Activated CD8-positive, alpha-beta memory T cell treated with anti-CD3 and anti-CD28 coated beads, Interleukin-2, amount 50 U/mL, for 48 hours (primary cell): ENCODE data around the gene TSHZ2.

Source experiments
- DNase-seq: peaks from one replicate; pipeline ENCODE4 v3.0.0-alpha.2; 2020

Gene TSHZ2, protein sequence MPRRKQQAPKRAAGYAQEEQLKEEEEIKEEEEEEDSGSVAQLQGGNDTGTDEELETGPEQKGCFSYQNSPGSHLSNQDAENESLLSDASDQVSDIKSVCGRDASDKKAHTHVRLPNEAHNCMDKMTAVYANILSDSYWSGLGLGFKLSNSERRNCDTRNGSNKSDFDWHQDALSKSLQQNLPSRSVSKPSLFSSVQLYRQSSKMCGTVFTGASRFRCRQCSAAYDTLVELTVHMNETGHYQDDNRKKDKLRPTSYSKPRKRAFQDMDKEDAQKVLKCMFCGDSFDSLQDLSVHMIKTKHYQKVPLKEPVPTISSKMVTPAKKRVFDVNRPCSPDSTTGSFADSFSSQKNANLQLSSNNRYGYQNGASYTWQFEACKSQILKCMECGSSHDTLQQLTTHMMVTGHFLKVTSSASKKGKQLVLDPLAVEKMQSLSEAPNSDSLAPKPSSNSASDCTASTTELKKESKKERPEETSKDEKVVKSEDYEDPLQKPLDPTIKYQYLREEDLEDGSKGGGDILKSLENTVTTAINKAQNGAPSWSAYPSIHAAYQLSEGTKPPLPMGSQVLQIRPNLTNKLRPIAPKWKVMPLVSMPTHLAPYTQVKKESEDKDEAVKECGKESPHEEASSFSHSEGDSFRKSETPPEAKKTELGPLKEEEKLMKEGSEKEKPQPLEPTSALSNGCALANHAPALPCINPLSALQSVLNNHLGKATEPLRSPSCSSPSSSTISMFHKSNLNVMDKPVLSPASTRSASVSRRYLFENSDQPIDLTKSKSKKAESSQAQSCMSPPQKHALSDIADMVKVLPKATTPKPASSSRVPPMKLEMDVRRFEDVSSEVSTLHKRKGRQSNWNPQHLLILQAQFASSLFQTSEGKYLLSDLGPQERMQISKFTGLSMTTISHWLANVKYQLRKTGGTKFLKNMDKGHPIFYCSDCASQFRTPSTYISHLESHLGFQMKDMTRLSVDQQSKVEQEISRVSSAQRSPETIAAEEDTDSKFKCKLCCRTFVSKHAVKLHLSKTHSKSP (N-terminal part only)

DNA sequence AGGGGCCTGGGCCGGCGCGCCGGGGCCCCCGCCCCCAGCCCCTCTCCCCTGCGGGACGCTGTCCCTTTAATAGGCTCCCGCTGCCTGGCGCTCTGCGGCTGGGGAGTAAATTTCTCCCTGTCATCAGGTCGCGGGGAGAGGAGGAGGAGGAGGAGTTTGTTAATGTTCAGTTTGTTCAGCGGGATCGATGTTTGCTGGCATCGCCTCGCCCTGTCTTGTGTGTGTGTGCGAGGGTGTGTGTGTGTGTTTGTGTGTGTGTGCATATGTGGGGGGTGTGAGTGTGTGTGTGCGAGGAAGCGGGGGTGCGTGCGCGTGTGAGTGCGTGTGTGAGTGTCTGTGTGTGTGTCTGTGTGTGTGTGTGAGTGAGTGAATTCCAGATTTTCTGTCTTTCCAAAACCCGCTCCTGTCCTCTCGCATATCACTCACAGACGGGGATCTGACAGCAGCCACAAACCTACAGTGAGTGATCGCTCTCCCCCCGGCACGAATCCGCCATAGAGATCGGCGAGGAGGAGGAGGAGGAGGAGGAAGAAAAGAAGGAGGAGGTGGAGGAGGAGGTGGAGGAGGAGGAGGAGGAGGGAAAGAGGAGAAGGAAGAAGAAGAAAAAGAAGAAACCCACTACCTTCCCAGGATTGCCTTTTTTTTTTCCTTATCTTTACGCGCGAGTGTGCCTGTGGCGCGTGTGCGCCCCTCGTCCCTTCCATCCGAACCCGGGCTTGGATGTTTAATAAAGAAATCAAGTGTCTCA is at the start of gene TSHZ2:
TSHZ2 (plus strand) TSS at position 169 of the 748 bp plus-strand sequence. CDS start 936 bp downstream, outside the sequence.
- DNase-seq = peak; percentile 61

DNA sequence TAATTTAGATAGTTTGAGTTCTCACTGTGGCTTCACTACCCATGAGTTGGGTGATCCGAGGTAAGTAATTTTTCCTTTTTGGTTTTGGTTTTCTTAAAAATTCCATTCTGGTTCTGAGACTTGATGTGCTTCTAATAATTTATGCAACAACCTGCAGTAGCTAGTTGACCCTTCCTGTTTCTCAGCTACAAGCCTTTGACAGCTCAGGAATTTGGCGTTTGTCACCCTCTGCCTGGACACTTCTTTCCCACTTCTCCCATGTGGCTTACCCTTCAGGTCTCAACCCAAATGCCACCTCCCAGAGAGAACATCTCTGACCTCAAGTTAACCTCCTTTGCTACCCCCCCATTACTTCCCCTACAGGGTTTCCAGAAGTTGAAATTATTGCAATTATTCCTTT is 49.7 kb upstream of the TSHZ2 start:
- DNase-seq = no peak

DNA sequence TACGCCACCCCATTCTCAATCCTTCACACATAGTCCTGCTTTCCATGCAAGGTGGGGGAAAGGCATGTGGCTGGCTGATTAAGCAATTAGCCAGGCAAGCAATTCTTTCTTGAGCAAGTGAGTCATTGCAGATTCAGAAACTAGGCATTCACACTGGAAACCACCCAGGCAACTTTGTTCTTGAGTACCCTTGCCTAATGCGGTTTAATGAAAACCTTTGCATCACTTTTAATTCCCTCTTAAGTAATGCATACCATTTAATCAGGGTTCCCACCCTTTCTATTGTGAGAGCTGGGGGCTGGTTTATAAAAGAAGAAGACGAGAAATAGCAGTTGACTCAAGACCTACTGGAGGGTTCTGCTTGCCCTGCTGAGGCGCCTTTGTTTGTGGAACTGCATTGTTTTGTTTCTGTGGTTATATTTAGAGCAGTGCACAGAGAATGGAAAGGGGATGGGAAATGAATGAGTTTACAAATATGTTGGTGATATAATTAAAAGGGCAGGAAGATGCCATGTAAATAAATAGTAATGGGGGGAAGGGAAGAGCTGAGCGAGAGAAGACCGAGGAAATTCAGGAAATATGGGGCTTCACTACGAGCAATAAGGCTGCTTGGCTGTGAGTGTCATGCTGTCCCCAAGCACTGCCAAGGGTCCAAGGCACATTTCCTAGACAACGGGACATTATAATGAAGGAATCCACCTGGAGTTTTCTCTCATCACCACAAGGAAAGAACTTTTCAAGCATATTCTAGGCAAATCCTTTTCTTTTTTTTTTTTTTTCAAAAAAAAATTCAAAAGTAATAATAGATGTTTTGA is 48.8 kb upstream of the TSHZ2 start:
- DNase-seq = no peak

DNA sequence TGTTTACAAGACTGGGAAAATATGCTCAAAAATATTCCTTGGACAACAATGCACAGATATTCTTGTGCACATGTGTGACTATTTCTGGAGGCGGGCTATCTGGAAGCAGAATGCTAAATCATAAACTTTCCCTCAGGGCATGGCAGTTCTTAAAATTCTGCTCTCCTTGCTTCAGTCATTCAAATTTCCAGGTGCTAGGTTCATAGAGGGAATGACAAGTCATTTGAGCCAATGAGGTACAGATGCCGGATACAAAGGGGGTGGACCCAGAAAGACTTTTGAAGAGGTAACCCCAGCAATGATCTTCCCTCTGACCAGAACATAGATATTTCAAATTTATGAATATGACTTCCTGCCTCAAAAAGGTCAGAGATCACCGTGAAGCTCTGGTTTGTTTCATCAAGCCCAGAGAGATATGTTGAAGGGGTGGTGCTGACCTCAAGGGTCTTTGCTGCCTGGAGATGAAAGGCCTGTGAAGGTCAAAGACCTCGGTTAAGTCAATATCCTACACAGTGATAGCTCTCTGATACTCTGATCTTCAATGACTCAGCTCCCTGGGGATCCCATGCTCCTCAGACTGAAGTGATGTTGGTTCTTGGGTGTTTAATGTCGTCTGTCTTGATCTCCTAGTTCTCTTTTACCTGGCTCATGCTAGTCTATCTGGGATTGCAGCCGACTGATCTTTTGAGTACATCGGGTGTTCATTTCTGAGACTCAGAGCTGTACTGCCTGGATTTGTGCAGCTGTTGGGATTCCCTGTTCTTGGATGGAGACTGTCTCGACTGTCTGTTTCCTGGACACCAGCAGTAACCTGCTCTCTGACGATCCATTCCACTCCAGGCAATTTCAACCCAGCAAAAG is 47.5 kb upstream of the TSHZ2 start:
- DNase-seq = no peak

DNA sequence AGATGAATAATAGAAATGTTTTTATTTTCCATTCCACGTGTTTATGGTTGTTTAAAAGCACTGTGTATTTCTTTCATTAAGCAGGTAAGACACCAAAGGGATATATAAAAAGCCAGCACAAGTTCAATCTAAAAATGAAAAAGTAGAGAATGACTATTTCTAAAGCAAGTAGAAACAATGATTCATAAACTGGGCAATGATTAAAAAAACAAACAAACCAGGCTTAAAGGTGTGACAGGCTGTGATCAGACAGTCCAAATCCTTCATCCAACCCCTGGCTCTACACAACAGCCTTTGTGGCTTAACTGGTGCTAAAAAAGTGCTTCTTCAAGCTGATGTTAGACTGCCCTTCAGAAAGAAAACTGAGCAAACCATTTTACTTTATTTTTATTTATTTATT is 45.7 kb upstream of the TSHZ2 start:
- no peak for DNase-seq

DNA sequence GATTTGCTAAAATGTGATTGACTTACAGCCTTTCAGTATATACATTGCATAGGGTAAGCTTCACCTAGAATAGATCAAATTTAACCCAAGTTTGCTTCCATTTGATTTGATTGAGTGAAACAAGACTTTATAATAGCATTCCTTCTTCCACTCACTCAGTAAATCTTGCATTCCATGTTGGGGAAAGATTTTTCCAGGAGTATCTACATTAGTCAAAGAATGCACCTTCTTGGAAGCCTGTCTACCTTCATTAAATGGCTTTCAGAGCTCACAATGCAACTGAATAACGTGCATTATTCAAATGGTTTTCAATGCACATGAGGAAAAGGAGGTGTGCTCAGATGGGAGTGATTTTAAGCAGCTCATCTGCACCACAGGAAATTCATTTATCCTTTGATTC is 38.3 kb upstream of the TSHZ2 start:
- no peak for DNase-seq

DNA sequence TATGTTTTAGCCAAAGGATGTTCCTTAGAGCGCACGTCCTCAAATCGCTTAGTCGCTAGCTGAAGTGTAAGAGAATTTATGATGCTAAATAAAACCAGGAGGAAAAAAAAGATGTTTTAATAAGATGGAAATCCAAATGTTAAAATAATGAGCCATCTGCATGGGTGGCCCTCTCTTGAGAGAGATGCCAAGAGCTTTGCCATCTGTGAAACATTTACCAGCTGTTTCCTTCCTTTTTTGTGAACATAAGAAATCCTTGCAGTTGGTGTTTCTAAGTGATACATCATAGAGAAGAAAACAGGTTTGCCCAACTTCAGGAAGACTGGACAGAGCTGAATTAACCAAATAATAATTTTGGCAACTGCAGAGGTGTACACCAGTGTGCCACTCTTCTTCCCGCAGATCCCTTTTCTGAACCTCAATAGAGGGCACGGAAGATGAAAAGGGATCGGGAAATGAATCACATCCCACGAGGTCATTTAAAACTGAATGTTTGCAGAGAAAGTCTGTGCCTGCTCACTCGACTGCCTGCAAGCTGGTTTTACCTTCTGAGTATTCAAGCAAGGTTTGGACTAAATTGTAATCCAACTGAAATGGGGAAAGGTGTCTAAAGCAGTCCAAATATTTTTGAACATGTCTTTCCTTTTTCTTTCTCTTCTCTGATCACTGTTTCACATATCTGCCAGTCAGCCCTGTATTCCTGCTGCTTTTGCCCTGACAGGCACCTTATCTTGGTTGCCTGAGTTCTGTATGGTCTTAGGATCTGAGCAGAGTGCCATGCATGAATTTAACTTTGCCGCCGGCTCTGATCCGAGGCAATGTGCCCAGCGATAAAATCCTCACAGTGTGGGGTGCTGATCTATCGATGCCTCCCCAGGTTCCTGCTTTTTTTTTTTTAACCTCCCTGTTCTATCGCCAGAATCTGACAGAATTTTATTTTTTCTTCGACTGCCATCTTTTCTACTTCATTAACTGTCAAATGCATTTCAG is 35.5 kb upstream of the TSHZ2 start:
- no peak for DNase-seq

DNA sequence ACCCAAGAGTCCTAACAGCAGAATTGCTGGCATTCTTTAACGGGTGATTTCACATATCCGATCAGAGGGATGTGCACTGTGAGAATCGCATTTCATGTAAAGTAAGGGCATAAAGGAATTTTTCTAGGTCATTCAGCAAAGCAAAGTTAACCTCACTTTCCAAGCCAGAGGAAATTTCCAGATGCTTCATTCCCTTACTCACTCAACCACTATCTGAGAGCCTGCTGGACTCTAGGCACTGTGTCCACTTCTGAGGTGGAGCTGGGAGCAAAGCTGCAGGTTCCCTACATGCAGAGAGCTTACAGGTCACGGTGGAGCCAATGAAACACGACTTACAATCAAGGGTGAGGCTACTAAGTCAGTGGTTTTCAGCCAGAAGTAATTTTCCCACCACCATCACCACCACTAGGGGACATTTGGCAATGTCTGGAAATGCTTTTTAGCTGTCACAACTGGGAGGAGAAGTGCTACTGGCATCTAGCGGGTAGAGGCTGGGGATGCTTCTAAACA is 34.5 kb upstream of the TSHZ2 start:
- DNase-seq = no peak

DNA sequence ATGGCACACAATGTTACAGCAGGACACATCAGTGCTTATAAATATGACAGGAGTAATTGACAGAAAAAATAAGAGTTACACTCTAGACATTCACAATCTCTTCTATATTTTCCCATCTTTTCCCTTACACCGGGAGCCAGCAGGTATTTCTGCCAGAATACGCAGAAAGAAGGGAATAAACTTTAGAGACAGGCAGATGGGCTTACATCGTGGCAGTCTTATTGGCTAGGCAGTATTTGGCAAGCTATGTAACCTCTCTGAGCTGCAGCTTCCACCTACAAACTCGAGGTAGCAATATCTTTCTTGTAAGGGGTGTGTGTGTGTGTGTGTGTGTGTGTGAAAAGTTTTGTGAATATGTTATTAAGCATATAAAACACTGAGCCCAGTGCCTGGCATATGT is 33.0 kb upstream of the TSHZ2 start:
- no peak for DNase-seq

DNA sequence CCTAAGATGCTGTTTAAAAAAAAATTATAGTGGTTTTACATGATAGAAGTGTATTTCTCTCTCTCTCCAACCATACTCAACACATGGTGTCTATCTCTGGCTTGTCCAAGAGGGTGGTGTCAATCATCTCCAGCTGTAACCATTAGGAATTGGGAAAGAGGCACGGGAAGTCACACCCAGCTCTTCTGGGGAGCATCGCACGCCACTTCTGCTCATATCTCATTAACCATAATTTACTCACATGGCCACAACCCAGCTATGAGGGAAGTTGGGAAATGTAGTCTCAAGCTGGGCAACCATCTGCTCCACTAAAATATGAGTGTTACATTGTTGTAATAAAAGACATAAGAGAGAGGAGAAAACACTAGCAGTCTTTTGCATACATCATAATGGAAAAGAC is 30.4 kb upstream of the TSHZ2 start:
- DNase-seq = no peak

DNA sequence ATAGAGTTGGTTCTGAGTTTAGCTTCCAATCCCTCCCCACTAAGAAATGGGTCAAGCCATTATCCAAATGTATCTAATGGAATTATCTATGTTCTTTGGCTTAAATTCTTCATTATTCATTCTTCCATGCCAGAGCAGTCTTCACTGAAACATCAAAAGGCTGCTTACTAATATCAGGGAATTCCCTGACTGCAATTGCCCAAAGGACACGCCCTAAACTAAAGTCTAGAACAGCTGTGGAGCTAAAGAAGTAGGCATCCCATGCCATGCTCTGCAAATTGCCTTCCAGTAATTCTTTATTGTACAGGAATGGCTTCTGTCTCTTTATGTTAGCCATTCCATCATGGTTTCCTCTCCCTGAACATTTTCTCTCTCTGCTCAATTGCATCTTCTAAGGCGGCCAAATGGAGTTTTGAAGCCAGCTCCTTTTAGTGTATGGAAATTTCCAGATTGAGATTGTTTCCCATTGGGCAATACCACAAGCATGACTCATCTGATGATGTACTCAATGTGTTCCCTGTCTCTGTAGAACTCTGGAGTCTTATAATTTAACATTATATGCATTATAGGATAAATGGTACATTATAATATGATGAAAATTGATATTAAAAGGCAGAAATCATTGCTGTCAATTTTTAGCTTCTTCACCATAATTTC is 28.8 kb upstream of the TSHZ2 start:
- DNase-seq = no peak

DNA sequence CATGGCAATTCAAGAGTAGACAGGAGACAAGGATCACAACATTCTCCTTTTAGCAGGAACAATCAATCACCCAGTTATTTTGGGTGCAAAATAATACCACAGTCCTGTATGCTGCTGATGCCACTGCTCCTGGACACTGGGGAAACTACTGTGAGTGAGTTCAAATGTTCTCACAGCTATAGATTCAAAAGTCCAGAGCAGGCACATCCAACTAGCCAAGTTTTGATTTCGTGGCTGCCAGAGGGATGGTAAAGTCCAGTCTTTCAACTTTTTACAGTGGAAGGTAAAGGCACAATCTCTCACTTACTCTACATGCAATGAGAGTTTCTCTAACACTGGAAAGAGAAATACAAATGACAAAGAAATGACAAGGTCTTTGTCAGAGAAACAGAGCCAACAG is 26.9 kb upstream of the TSHZ2 start:
- DNase-seq = no peak

DNA sequence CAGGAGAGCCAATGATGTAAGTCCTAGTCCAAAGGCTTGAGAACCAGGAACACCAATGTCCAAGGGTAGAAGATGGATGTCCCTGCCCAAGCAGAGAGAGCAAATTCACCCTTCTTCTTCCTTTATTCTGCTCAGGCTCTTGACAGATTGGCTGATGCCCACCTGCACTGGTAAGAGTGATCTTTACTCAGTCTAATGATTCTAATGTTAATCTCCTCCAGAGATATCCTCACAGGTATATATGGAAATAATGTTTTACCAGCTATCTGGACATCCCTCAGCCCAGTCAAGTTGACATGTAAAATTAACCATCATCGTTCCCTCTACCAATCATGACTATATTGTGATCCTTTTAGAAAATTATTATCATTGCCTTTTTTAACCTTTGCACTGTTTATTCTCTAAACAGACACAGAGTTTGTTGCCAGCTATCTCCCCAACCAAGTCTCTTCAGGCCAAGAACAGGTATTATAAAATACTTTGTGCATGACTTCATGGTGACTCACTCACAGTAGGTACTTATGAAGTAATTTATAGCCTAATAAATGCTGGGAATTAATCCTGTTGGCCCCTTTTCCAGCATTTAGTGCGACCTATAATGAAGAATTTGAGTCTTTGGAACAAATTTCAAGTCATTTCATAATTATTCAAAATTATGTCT is 26.2 kb upstream of the TSHZ2 start:
- no peak for DNase-seq

DNA sequence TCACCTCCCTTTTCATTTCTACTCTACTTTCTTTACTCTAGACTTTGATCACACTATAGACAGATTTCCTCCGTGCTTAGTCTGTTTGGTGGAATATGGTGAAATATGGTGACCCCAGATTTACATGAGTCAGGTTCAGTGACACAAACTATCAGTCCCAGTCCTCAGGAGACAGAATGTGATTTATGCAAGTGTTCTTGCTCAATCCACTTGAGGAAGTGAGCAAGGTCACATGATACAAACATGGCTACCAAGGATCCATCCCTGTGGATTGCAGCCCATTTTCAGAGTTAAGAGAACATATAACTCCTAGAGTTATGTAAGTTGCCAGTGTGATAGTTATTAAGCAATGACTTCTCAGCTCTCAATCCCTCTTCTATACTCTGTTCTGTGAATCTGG is 23.7 kb upstream of the TSHZ2 start:
- no peak for DNase-seq

DNA sequence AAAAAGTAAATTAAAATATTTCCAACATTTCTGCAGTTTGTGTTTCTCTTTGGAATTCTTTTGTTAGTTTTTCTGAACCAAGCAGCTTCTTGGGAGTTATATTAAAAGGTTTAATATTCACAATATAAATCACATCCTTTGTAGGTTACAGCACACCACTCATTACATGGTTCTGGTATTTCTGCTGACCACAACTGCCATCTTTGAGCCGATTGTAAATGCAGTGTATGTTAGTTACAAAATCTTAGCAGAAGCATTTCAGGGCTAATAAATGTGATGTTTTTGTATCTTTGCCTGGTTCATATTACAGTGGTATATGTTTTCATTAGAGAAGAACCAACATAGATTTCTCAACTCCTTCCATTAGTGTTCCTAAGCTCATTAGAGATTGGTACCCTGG is 19.1 kb upstream of the TSHZ2 start:
- DNase-seq = no peak

DNA sequence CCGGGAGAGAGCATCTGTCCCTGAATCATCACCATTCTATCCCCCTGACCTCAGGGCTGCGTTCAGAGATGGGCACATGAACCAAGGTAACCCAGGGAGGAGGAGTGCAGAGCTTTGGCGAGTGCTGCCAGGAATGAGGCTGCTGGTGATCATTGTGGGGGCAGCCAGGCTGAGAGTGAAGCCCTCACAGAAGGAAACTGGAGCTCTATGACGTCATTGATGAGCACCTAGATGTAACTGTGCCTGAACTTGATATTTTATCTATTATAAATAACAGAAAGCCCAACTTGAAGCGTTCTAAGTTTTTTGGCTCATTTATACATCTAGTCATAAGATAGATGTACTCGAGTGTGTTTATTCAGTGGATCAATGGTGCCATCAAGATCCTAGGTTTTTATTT is 17.3 kb upstream of the TSHZ2 start:
- no peak for DNase-seq

DNA sequence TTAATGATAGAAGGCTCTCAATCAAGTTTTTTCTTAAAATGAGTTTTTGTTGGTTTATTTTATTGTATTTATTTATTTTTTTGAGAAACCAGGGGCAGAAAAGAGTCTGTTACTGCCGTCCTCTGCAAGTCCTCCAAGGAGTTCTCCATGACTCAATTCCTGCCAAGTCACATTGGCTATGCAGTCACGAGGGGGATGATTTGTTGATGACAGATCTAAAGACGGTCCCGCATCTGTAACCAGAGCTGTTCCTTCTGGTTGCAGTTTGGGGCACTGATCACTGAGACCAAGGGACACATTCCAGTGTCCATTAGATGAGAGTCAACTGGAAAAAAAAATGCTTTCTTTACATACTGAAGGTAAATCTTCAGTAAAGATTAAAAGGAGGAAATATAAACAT is 13.9 kb upstream of the TSHZ2 start:
- no peak for DNase-seq

DNA sequence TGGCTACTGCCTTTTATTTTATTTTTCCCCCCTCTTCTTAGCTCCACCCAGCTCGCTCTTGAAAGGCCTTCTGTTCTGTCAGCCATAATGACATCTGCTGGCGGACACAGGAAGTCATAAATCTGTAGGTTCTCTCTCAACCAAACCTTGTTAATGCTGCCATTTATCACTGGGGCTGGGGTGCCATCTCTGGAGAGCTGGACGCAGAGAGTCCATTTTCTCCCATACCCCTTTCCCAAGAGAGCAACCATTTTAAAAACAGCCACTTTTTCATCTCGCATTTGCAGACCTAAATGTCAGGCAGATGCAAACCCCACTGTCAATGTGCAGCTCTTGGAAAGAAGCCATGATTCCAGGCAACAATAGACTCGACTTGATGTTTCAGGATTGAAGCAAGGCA is 13.0 kb upstream of the TSHZ2 start:
- no peak for DNase-seq

DNA sequence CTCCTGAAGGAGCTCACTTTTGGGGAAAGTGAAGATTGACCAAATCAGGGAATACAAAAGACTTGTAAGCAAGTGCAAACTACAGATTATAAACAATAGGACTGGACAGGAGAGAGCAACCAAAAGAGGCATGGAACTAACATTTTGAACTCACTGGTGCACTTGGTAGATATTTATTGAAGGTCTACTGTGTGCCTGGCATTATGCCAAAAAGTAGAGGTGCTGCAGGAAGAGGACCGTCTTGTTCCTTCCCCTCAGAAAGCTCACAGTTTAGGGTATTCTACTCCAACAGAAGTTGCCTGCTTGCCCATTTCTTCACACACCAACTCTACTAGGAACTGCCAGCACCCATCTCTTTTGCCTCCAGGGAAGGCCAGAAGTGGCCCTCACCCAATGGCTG is 10.0 kb upstream of the TSHZ2 start:
- DNase-seq = no peak
